Measurements from ENCODE around the gene MARVELD1.
"Not testable (repeated sequence)": the region's sequence is repeated elsewhere in the genome, so short reads cannot be mapped to it uniquely, and the experiment has no call there.

Gene MARVELD1

GRCh38 chr10:97690133-97690532 is 23.4 kb upstream of the MARVELD1 start:
- no peak for DNase-seq (ENCODE audit: low spot score)

GRCh38 chr10:97698072-97698655 is 15.4 kb upstream of the MARVELD1 start:
- DNase-seq (ENCODE audit: low spot score): not testable (repeated sequence)

GRCh38 chr10:97701438-97702069 is 12.0 kb upstream of the MARVELD1 start:
- peak; percentile 76 for DNase-seq (ENCODE audit: low spot score)

- no peak for DNase-seq (ENCODE audit: low spot score)
Observed at GRCh38 chr10:97703398-97704067, 10.0 kb upstream of the MARVELD1 start.

GRCh38 chr10:97704341-97704740 is 9.2 kb upstream of the MARVELD1 start:
- DNase-seq (ENCODE audit: low spot score): no peak

- DNase-seq (ENCODE audit: low spot score): no peak
Observed at GRCh38 chr10:97705006-97705670, 8.4 kb upstream of the MARVELD1 start.

- DNase-seq (ENCODE audit: low spot score): no peak
Observed at GRCh38 chr10:97707134-97707861, 6.2 kb upstream of the MARVELD1 start.

- no peak for DNase-seq (ENCODE audit: low spot score)
Observed at GRCh38 chr10:97708167-97708566, 5.4 kb upstream of the MARVELD1 start.

- DNase-seq (ENCODE audit: low spot score): peak; percentile 81
Observed at GRCh38 chr10:97708976-97709946, 4.3 kb upstream of the MARVELD1 start.

- DNase-seq (ENCODE audit: low spot score): no peak
Observed at GRCh38 chr10:97711640-97712572, 1.6 kb upstream of the MARVELD1 start.

- peak; percentile 80 for DNase-seq (ENCODE audit: low spot score)
Observed at GRCh38 chr10:97713826-97714400, 383 bp downstream of the MARVELD1 start.

GRCh38 chr10:97714401-97715258 is 1.1 kb downstream of the MARVELD1 start:
- DNase-seq (ENCODE audit: low spot score): peak; percentile 72

- DNase-seq (ENCODE audit: low spot score): no peak
Observed at GRCh38 chr10:97715259-97715874, 1.8 kb downstream of the MARVELD1 start.

- no peak for DNase-seq (ENCODE audit: low spot score)
Observed at GRCh38 chr10:97717627-97718026, 4.1 kb downstream of the MARVELD1 start.

GRCh38 chr10:97718178-97718577 is 4.6 kb downstream of the MARVELD1 start:
- DNase-seq (ENCODE audit: low spot score): no peak

GRCh38 chr10:97718659-97719142 is 5.2 kb downstream of the MARVELD1 start:
- DNase-seq (ENCODE audit: low spot score): no peak

- DNase-seq (ENCODE audit: low spot score): no peak
Observed at GRCh38 chr10:97719602-97720001, 6.1 kb downstream of the MARVELD1 start.

All from AG08396 (cell line).